WTC11 (cell line): ENCODE results near the gene TUBA4B. TPM values are rescaled to one million over a fixed set of nuclear protein-coding genes. Genes with fewer than 3 reads are reported as not detected.
A peak's percentile ranks its signal among the peaks of the same experiment; 100 is the strongest.

ENCODE experiments used
- ATAC-seq: fragments of 200-7000 bp; cut with Tn5 transposase; 2 replicates; pipeline ENCODE4 v1.10.0; 2021; ENCODE audit warnings: mild to moderate bottlenecking, moderate library complexity
- CTCF ChIA-PET: fragments of 300-600 bp; sonication (Branson Sonifier 250); formaldehyde crosslinking; loops from one replicate; lab custom pipeline; 2021; ENCODE audit warnings: antibody characterized with exemption; lab: Charles Lee
- POLR2A ChIA-PET: fragments of 350-600 bp; sonication (Branson Sonifier 250); formaldehyde crosslinking; loops from one replicate; lab custom pipeline; 2021; ENCODE audit warnings: antibody characterized with exemption; lab: Charles Lee
- DNase-seq: peaks from one replicate; pipeline ENCODE4 v3.0.0; 2021; ENCODE audit warnings: low spot score
- H3K27ac Mint-ChIP-seq: 2 replicates; pipeline ENCODE4 v1.8.0; 2021; ENCODE audit warnings: mixed read lengths
- H3K27me3 Mint-ChIP-seq: 2 replicates; pipeline ENCODE4 v1.8.0; 2021; ENCODE audit warnings: low read depth, mild to moderate bottlenecking, moderate library complexity, mixed read lengths
- H3K36me3 Mint-ChIP-seq: 2 replicates; pipeline ENCODE4 v1.8.0; 2021; ENCODE audit warnings: mixed read lengths
- H3K4me1 Mint-ChIP-seq: 2 replicates; pipeline ENCODE4 v1.8.0; 2022; ENCODE audit warnings: mixed read lengths
- H3K4me3 Mint-ChIP-seq: 2 replicates; pipeline ENCODE4 v1.8.0; 2021; ENCODE audit warnings: mild to moderate bottlenecking, moderate library complexity, mixed read lengths
- H3K9me3 Mint-ChIP-seq: 2 replicates; pipeline ENCODE4 v1.8.0; 2021; ENCODE audit warnings: mixed read lengths
- ATF1 ChIP-seq: sonication (generic); formaldehyde crosslinking; IDR thresholded peaks from 2 replicates; pipeline ENCODE4 v1.8.1; 2023; ENCODE audit warnings: mild to moderate bottlenecking, moderate library complexity, missing genetic modification reagents
- CREB1 ChIP-seq: sonication (generic); formaldehyde crosslinking; IDR thresholded peaks from 2 replicates; pipeline ENCODE4 v1.8.0; 2023; ENCODE audit warnings: mild to moderate bottlenecking, missing genetic modification reagents
- GTF2I ChIP-seq: fragments of 250-450 bp; sonication (Bioruptor Pico); conservative IDR thresholded peaks from 2 replicates; pipeline ENCODE4 v1.4.0; 2021; ENCODE audit warnings: mild to moderate bottlenecking
- NFE2L1 ChIP-seq: sonication (generic); formaldehyde crosslinking; IDR thresholded peaks from 2 replicates; pipeline ENCODE4 v1.8.1; 2023; ENCODE audit warnings: missing genetic modification reagents
- TCF7 ChIP-seq: sonication (generic); formaldehyde crosslinking; IDR thresholded peaks from 2 replicates; pipeline ENCODE4 v1.8.0; 2022; ENCODE audit warnings: mild to moderate bottlenecking, low read depth, missing genetic modification reagents, moderate library complexity
- TEAD4 ChIP-seq: sonication (generic); formaldehyde crosslinking; IDR thresholded peaks from 2 replicates; pipeline ENCODE4 v1.8.0; 2022; ENCODE audit warnings: mild to moderate bottlenecking, missing genetic modification reagents
- total RNA-seq: library from RNA; stranded (reverse); gene quantifications from 3 replicates; pipeline ENCODE4 v1.2.3, GENCODE V29; 2021
- TF ChIP-seq, protein P1 (sequence below): sonication (generic); formaldehyde crosslinking; conservative IDR thresholded peaks from 2 replicates; pipeline ENCODE4 v1.8.1; 2023; ENCODE audit warnings: mild to moderate bottlenecking, low read depth, missing genetic modification reagents, moderate library complexity
- TF ChIP-seq, protein P2 (sequence below): sonication (generic); formaldehyde crosslinking; IDR thresholded peaks from 2 replicates; pipeline ENCODE4 v1.8.1; 2023; ENCODE audit warnings: mild to moderate bottlenecking, missing genetic modification reagents, moderate library complexity
- TF ChIP-seq, protein P3 (sequence below): sonication (generic); formaldehyde crosslinking; IDR thresholded peaks from 2 replicates; pipeline ENCODE4 v1.8.0; 2022; ENCODE audit warnings: mild to moderate bottlenecking, missing genetic modification reagents
- TF ChIP-seq, protein P4 (sequence below): sonication (generic); formaldehyde crosslinking; IDR thresholded peaks from 2 replicates; pipeline ENCODE4 v1.8.1; 2022; ENCODE audit warnings: missing genetic modification reagents, borderline replicate concordance
- TF ChIP-seq, protein P5 (sequence below): sonication (generic); formaldehyde crosslinking; IDR thresholded peaks from 2 replicates; pipeline ENCODE4 v1.8.1; 2022; ENCODE audit warnings: low read depth, mild to moderate bottlenecking, moderate library complexity, missing genetic modification reagents, borderline replicate concordance
- TF ChIP-seq, protein P6 (sequence below): sonication (generic); formaldehyde crosslinking; IDR thresholded peaks from 2 replicates; pipeline ENCODE4 v1.8.0; 2022; ENCODE audit warnings: mild to moderate bottlenecking, missing genetic modification reagents
- TF ChIP-seq, protein P7 (sequence below): fragments of 250-450 bp; sonication (Bioruptor Pico); conservative IDR thresholded peaks from 2 replicates; pipeline ENCODE4 v1.9.0; 2021; ENCODE audit warnings: mild to moderate bottlenecking
- TF ChIP-seq, protein P8 (sequence below): sonication (generic); formaldehyde crosslinking; conservative IDR thresholded peaks from 2 replicates; pipeline ENCODE4 v1.8.1; 2022; ENCODE audit warnings: mild to moderate bottlenecking, missing genetic modification reagents
- TF ChIP-seq, protein P9 (sequence below): sonication (generic); formaldehyde crosslinking; IDR thresholded peaks from 2 replicates; pipeline ENCODE4 v1.8.0; 2023; ENCODE audit warnings: missing genetic modification reagents, mild to moderate bottlenecking, borderline replicate concordance

TUBA4B gene
- total RNA-seq, 1 experiment from 2014 or later = 0.20 TPM

DNA sequence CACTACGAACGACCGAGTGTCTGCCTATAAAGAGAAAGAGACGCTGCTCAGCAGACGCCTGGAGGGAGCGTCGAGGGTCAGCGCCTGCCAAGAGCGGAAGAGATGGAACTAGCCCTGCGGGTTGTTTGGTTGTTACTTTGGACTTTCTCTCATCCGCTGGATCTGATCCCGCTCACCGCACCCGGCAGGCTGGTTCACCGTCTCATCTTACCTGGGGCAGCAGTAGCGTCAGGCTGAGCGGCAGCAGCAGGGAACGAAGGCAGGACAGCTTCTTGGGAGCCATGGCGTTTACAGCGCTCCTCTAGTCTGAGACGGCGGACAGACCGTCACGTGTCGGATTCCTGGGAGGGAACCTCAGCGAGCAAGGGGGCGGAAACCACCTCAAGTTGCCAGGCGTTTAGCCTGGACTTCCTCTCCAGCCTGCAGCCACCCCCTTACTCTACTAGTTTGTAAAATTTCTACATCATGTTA lies 9.7 kb upstream of the TUBA4B start:
- Mint-ChIP-seq H3K36me3 (no peaks in the 10 kb centered on the region), H3K27ac (peak overlapping the region; percentile 48; the same call in 1 of the 2 replicates), H3K4me3 (peak overlapping the region; percentile 37), H3K27me3 (no peaks in the 10 kb centered on the region), H3K4me1 (peaks cover 14% of the 10 kb centered on the region), H3K9me3 (no peaks in the 10 kb centered on the region)
- ATAC-seq (no peak), DNase-seq (no peak)
- ChIA-PET CTCF (no interaction called here), POLR2A (no interaction called here)
- TF ChIP-seq, protein P1, sequence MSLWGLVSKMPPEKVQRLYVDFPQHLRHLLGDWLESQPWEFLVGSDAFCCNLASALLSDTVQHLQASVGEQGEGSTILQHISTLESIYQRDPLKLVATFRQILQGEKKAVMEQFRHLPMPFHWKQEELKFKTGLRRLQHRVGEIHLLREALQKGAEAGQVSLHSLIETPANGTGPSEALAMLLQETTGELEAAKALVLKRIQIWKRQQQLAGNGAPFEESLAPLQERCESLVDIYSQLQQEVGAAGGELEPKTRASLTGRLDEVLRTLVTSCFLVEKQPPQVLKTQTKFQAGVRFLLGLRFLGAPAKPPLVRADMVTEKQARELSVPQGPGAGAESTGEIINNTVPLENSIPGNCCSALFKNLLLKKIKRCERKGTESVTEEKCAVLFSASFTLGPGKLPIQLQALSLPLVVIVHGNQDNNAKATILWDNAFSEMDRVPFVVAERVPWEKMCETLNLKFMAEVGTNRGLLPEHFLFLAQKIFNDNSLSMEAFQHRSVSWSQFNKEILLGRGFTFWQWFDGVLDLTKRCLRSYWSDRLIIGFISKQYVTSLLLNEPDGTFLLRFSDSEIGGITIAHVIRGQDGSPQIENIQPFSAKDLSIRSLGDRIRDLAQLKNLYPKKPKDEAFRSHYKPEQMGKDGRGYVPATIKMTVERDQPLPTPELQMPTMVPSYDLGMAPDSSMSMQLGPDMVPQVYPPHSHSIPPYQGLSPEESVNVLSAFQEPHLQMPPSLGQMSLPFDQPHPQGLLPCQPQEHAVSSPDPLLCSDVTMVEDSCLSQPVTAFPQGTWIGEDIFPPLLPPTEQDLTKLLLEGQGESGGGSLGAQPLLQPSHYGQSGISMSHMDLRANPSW (CRISPR knock-in tag) = no peak
- TF ChIP-seq, protein P2, sequence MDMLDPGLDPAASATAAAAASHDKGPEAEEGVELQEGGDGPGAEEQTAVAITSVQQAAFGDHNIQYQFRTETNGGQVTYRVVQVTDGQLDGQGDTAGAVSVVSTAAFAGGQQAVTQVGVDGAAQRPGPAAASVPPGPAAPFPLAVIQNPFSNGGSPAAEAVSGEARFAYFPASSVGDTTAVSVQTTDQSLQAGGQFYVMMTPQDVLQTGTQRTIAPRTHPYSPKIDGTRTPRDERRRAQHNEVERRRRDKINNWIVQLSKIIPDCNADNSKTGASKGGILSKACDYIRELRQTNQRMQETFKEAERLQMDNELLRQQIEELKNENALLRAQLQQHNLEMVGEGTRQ (CRISPR knock-in tag) = peak; percentile 44

DNA sequence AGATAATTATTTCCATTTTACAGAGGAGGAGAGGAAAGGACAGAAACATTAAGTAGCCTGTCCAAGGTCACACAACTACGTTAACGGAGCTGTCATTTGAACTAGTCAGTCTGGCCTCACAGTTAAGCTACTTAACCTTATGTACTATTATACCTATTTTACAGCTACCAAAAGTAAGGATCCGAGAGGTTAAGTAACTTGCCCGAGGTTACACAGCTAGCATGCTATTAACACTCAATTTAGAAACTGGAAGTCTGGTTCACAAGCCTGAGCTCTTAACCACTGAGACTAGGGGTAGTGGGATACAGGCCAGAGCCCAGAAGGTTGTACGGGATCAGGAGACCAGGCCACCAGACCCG lies 8.3 kb upstream of the TUBA4B start:
- no peak for DNase-seq
- CTCF ChIA-PET = interaction anchor here (0.6 to 1.7 kb wide), 16 partner anchors 10 to 285 kb away, joined by 3 to 20 read pairs (median 4); partner anchors contain the start of genes CNPPD1, DNAJB2 and ZFAND2B
- Mint-ChIP-seq H3K4me3 (peak overlapping the region; percentile 93), H3K27ac (peak overlapping the region; percentile 70; the same call in 1 of the 2 replicates), H3K9me3 (no peaks in the 10 kb centered on the region), H3K4me1 (peaks cover 22% of the 10 kb centered on the region), H3K27me3 (no peaks in the 10 kb centered on the region), H3K36me3 (0 out of 2 replicates have a peak, but pooled peaks cover 6% of the 10 kb centered on the region)
- POLR2A ChIA-PET = interaction anchor here (0.9 to 1.8 kb wide), 9 partner anchors 9 to 143 kb away, joined by 3 to 14 read pairs (median 6); partner anchors contain the start of genes ABCB6, ANKZF1, ATG9A and DNAJB2
- no peak for ATAC-seq
- TF ChIP-seq, protein P3, sequence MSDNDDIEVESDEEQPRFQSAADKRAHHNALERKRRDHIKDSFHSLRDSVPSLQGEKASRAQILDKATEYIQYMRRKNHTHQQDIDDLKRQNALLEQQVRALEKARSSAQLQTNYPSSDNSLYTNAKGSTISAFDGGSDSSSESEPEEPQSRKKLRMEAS (CRISPR knock-in tag) = no peak
- TF ChIP-seq CREB1 = no peak
- TF ChIP-seq, protein P4, sequence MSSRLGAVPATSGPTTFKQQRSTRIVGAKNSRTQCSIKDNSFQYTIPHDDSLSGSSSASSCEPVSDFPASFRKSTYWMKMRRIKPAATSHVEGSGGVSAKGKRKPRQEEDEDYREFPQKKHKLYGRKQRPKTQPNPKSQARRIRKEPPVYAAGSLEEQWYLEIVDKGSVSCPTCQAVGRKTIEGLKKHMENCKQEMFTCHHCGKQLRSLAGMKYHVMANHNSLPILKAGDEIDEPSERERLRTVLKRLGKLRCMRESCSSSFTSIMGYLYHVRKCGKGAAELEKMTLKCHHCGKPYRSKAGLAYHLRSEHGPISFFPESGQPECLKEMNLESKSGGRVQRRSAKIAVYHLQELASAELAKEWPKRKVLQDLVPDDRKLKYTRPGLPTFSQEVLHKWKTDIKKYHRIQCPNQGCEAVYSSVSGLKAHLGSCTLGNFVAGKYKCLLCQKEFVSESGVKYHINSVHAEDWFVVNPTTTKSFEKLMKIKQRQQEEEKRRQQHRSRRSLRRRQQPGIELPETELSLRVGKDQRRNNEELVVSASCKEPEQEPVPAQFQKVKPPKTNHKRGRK (CRISPR knock-in tag) = no peak
- TF ChIP-seq, protein P5, sequence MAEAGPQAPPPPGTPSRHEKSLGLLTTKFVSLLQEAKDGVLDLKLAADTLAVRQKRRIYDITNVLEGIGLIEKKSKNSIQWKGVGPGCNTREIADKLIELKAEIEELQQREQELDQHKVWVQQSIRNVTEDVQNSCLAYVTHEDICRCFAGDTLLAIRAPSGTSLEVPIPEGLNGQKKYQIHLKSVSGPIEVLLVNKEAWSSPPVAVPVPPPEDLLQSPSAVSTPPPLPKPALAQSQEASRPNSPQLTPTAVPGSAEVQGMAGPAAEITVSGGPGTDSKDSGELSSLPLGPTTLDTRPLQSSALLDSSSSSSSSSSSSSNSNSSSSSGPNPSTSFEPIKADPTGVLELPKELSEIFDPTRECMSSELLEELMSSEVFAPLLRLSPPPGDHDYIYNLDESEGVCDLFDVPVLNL (CRISPR knock-in tag) = no peak
- TF ChIP-seq, protein P6, sequence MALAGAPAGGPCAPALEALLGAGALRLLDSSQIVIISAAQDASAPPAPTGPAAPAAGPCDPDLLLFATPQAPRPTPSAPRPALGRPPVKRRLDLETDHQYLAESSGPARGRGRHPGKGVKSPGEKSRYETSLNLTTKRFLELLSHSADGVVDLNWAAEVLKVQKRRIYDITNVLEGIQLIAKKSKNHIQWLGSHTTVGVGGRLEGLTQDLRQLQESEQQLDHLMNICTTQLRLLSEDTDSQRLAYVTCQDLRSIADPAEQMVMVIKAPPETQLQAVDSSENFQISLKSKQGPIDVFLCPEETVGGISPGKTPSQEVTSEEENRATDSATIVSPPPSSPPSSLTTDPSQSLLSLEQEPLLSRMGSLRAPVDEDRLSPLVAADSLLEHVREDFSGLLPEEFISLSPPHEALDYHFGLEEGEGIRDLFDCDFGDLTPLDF (CRISPR knock-in tag) = no peak
- TF ChIP-seq, protein P2 (CRISPR knock-in tag) = no peak
- TF ChIP-seq GTF2I (CRISPR knock-in tag) = no peak
- TF ChIP-seq, protein P7, sequence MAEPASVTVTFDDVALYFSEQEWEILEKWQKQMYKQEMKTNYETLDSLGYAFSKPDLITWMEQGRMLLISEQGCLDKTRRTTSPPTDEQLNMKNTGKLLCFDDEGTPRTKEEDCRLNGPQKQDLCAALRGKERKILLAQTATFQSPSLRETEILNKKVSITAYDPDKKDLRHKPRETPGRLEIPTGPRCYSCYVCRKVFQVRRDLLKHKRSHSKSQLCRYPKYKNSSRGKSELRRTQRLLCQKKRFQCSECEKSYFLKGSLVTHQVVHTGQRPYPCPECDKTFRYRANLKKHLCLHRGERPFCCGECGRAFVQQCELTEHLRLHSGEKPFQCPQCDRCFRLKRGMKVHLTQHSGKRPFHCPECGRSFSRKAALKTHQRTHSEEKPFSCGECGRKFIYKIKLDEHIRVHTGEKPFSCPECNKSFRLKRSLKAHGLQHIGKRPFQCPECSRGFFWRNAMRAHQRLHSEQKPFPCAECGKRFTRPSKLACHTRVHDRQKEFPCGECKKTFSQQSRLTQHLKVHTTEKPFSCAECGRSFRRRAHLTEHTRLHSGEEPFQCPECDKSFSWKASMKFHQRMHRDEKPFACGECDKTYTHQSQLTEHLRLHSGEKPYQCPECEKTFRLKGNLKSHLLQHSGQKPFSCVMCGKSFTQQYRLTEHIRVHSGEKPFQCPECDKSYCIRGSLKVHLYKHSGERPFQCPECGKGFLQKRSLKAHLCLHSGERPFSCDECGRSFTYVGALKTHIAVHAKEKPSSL (CRISPR knock-in tag) = no peak
- TF ChIP-seq TEAD4 = no peak
- TF ChIP-seq, protein P8, sequence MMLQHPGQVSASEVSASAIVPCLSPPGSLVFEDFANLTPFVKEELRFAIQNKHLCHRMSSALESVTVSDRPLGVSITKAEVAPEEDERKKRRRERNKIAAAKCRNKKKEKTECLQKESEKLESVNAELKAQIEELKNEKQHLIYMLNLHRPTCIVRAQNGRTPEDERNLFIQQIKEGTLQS (CRISPR knock-in tag) = no peak
- TF ChIP-seq NFE2L1 (CRISPR knock-in tag) = no peak
- TF ChIP-seq ATF1 (CRISPR knock-in tag) = no peak
- no peak for TF ChIP-seq TCF7 (CRISPR knock-in tag)
- TF ChIP-seq, protein P9, sequence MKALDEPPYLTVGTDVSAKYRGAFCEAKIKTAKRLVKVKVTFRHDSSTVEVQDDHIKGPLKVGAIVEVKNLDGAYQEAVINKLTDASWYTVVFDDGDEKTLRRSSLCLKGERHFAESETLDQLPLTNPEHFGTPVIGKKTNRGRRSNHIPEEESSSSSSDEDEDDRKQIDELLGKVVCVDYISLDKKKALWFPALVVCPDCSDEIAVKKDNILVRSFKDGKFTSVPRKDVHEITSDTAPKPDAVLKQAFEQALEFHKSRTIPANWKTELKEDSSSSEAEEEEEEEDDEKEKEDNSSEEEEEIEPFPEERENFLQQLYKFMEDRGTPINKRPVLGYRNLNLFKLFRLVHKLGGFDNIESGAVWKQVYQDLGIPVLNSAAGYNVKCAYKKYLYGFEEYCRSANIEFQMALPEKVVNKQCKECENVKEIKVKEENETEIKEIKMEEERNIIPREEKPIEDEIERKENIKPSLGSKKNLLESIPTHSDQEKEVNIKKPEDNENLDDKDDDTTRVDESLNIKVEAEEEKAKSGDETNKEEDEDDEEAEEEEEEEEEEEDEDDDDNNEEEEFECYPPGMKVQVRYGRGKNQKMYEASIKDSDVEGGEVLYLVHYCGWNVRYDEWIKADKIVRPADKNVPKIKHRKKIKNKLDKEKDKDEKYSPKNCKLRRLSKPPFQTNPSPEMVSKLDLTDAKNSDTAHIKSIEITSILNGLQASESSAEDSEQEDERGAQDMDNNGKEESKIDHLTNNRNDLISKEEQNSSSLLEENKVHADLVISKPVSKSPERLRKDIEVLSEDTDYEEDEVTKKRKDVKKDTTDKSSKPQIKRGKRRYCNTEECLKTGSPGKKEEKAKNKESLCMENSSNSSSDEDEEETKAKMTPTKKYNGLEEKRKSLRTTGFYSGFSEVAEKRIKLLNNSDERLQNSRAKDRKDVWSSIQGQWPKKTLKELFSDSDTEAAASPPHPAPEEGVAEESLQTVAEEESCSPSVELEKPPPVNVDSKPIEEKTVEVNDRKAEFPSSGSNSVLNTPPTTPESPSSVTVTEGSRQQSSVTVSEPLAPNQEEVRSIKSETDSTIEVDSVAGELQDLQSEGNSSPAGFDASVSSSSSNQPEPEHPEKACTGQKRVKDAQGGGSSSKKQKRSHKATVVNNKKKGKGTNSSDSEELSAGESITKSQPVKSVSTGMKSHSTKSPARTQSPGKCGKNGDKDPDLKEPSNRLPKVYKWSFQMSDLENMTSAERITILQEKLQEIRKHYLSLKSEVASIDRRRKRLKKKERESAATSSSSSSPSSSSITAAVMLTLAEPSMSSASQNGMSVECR (CRISPR knock-in tag) = no peak
